RWPE1 (cell line): ENCODE data around the gene PDLIM7.
A peak's percentile ranks its signal among the peaks of the same experiment; 100 is the strongest.

ENCODE experiments used
- CTCF ChIA-PET: fragments of 350-600 bp; sonication (Branson Sonifier 250); formaldehyde crosslinking; extraction: SDS; loops from one replicate; lab custom pipeline; 2021; lab: Yijun Ruan, JAX
- POLR2A ChIA-PET: fragments of 400-600 bp; formaldehyde crosslinking; extraction: SDS; loops from one replicate; lab custom pipeline; 2020; ENCODE audit warnings: antibody characterized with exemption; ENCODE audit not compliant: low non-redundant PET; lab: Yijun Ruan, JAX
- DNase-seq: peaks from one replicate; pipeline ENCODE4 v3.0.0; 2012; ENCODE audit warnings: low spot score
- H3K27ac ChIP-seq: fragments of 450-650 bp; 2 replicates; pipeline ENCODE4 v1.5.1; 2017
- TF ChIP-seq, protein P1 (sequence below): fragments of 450-650 bp; conservative IDR thresholded peaks from 2 replicates; pipeline ENCODE4 v1.5.1; 2017; ENCODE audit warnings: low read depth, mild to moderate bottlenecking

The PDLIM7 gene

DNA sequence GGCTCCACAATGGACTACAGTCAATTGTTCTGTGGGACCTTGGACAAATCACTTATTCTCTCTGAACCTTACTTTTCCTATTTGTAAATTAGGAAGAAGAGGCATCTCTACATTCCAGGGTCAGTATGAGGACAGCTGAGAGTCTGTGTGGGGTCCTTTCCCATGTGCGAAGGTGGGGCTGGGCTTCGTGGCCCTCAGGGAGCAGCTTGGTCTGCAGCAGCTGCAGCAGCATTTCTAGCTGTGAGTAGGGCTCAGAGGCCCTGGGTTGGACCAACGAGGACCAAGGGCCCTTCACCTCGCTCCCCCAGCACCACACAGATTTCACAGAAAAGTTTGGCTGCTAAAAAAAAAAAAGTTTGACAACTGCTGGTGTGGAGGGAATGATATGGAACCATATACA, 28.8 kb upstream of the PDLIM7 start:
- POLR2A ChIA-PET = no interaction called here

DNA sequence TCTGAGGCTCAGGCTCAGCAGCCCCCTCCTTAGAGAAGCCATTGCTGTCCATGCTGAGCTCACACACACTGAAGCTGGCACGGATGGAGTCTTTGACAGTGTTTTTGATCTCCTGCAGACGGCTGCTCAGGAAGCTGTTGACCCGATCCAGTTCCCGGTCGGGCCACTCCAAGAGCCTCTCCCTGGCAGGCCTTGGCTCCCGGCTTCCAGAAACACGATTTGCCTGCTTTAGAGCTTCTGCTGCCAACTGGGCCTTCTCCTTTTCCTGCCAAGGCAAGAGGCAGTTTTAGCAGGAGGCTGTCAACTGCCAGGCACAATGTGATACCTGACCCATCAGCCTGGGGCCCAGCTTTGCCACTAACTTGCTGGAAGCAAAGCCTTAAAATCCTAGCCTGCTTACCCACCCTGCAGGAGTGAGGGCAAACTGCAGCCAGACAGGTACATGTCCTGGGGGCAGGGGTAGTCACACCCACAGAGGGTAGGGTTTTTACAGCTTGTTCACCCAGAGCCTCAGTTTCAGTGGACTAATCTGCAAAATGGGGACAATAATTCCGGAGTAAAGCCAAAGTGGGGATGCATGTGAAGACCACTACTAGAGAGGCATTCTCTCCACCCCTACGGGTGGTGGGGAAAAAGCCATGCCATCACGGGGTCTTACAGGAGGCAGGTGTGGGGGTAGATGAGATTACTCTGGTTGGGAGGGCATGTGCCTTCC, 27.7 kb upstream of the PDLIM7 start:
- no peak for DNase-seq
- H3K27ac ChIP-seq = peak overlapping the region; percentile 14
- POLR2A ChIA-PET = no interaction called here
- TF ChIP-seq, protein P1, sequence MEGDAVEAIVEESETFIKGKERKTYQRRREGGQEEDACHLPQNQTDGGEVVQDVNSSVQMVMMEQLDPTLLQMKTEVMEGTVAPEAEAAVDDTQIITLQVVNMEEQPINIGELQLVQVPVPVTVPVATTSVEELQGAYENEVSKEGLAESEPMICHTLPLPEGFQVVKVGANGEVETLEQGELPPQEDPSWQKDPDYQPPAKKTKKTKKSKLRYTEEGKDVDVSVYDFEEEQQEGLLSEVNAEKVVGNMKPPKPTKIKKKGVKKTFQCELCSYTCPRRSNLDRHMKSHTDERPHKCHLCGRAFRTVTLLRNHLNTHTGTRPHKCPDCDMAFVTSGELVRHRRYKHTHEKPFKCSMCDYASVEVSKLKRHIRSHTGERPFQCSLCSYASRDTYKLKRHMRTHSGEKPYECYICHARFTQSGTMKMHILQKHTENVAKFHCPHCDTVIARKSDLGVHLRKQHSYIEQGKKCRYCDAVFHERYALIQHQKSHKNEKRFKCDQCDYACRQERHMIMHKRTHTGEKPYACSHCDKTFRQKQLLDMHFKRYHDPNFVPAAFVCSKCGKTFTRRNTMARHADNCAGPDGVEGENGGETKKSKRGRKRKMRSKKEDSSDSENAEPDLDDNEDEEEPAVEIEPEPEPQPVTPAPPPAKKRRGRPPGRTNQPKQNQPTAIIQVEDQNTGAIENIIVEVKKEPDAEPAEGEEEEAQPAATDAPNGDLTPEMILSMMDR = no peak
- CTCF ChIA-PET = interaction anchor here (0.6 kb wide), 1 partner anchor 18 kb away, joined by 4 read pairs; no protein-coding TSS in a partner anchor

More for the DNA sequence above, 28.8 kb upstream of the PDLIM7 start:
- TF ChIP-seq, protein P1 = no peak
- DNase-seq = no peak
- CTCF ChIA-PET = interaction anchor here (0.5 kb wide), 1 partner anchor 10 kb away, joined by 3 read pairs; no protein-coding TSS in a partner anchor
- H3K27ac ChIP-seq = no peak overlapping the region; the same call in 1 of the 2 replicates

DNA sequence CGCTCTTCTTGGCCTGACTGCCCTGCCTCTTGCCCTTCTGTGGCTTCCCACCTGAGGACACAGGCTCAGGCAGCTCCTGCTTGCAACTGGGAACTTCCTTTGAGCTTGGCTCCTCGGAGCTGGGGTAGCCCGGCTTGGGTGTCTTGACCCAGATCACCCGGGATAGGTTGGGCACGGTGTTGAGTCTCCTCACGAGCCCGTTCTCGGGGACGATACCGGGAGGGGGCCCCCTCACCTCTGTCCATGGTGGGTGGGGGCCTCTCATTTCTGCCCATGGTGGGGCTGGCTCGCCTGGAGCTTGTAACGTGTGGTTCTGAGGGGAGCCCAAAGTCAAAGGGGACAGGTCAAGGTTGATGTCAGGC, 27.1 kb upstream of the PDLIM7 start:
- POLR2A ChIA-PET = no interaction called here
- no peak for DNase-seq
- CTCF ChIA-PET = interaction anchor here (0.5 to 0.6 kb wide), 2 partner anchors 9 to 16 kb away, joined by 3 read pairs; no protein-coding TSS in a partner anchor
- TF ChIP-seq, protein P1 = no peak
- peak overlapping the region; percentile 14 for H3K27ac ChIP-seq

DNA sequence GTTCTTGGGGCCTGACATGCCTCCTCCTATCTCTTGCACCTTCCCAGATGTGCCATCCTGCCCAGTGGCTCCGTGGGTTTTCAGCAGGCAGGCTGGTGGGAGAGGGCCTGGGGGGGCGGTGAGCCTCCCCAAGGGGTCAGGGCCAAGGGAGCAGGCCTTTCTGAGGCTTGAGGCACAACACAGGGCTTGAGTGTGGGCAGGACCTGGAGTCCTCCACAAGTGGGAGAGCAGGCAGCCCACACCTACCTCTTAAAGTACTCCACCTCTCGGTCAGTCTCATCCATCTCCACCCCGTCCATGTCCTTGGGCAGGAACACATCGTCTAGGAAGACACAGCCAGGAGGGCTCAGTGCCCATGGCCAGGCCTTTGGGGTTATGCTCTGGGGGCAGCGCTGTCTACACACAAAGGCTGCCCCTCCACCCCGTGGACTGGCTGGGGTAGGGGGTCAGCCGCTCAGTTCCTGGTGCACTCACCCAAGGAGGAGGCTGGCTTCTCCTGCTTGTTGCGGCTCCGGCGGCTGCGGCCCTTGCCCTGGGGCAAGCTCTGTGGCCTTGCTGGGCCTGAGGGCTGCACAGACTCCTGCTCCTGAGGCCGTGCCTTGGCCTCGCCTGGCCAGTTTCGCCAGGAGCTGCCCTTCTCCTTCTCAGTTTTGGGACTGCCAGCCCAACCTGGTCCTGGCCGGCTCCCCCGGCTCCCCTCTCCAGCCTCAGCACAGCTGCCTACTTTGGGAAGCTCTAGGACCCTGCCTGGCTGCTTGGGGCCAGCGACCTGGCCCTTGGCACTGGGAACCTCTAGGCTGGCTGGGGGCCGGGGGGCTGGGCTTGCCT, 26.5 kb upstream of the PDLIM7 start:
- no peak for DNase-seq
- CTCF ChIA-PET = interaction anchor here (0.5 to 0.6 kb wide), 2 partner anchors 8 to 15 kb away, joined by 3 read pairs; no protein-coding TSS in a partner anchor
- TF ChIP-seq, protein P1 = no peak
- POLR2A ChIA-PET = no interaction called here
- H3K27ac ChIP-seq = peak overlapping the region; percentile 14

DNA sequence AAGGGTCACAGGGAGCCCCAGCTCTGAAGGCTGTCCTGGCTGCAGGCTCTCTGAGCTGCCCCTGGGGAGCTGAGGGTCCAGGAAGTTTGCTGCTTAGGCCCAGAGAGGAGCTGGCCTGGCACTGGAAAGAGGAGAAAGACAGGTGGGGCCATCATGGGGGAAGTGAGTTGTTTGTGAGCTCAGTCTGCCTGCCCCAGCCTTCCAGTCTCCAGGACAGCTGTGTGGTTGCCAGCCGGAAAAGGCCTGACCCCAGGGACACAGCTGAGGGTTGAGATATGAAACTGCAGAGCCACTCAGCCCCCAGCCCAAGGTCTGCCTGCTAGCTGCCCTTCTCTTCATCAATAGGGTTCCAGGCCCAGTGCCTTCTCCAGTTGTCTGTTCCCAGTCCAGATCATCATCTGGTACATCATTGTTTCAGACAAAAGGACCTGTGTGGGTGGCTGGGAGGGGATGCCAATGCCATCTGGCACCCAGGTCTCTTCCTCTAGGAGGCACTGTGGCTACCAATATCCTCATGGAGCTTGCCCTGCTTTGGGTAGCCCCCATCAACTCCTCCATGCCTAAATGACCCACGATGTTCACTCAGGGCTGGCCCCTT, 23.6 kb upstream of the PDLIM7 start:
- DNase-seq = no peak
- POLR2A ChIA-PET = interaction anchor here (0.6 kb wide), 1 partner anchor 107 kb away, joined by 6 read pairs; no protein-coding TSS in a partner anchor
- CTCF ChIA-PET = interaction anchor here (0.6 to 1.2 kb wide), 4 partner anchors 20 to 1123 kb away, joined by 3 to 4 read pairs (median 4); no protein-coding TSS in a partner anchor
- TF ChIP-seq, protein P1 = no peak
- peak overlapping the region; percentile 51 for H3K27ac ChIP-seq

DNA sequence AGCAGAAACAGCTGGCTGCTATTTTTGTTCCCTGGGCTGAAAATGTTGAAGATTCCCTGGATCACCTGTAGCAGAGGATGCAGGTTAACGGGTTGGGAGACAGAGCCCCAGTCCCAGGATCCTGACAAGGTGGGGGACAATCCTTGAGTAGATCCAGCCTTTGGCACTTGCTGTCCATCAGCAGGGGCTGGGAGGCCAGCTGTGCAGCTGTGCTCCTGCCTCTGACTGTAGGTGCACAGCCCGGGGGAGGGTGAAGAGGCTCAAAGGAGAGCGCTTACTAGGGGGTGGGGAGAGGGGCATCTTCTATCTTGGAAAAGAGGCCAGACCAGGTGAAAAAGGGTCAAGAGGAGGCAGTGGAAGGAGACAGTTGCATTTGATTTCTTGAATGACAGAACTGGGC, 22.9 kb upstream of the PDLIM7 start:
- ChIA-PET POLR2A (no interaction called here), CTCF (interaction anchor here (0.6 to 1.2 kb wide), 2 partner anchors 26 to 41 kb away, joined by 3 to 4 read pairs; no protein-coding TSS in a partner anchor)
- H3K27ac ChIP-seq = peak overlapping the region; percentile 51
- DNase-seq = no peak
- TF ChIP-seq, protein P1 = no peak
